Umbilical cord (tissue), 2 donors: ENCODE data around the gene GPM6B. TPM values are rescaled to one million over a fixed set of nuclear protein-coding genes. Genes with fewer than 3 reads are reported as not detected.

Experiments
- DNase-seq: peaks from one replicate; pipeline ENCODE4 v3.0.0-alpha.2; 2015; ENCODE audit warnings: low spot score
- total RNA-seq: library from RNA; depleted of rRNA; stranded (reverse); fragments of >200 nt; gene quantifications from one replicate; pipeline ENCODE4 v1.2.3, GENCODE V29; 2014; ENCODE audit warnings: low replicate concordance; ENCODE audit not compliant: insufficient read depth

GPM6B gene
- total RNA-seq, 1 donor from 2014 or later, result 2.2 TPM

DNA sequence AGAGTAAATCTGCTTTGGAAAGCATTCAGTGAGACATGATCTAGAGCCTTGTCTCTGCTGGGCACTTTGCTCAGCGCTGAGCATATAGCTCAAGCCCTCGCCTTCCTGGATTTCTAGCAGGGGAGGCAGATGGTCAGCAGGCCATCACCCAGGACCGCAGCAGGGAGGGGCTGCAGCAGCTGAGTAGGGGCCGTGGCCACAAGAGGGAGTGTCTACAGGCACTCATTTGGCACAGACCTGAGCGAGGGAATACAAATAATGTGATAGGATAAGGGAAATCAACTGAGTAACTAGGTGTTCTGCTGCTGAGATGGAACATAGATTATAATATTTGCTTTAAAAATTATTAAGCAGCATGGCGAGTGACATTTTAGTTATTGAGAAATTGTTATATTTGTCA lies 52.1 kb downstream of the GPM6B start:
- DNase-seq, result peak; percentile 14

DNA sequence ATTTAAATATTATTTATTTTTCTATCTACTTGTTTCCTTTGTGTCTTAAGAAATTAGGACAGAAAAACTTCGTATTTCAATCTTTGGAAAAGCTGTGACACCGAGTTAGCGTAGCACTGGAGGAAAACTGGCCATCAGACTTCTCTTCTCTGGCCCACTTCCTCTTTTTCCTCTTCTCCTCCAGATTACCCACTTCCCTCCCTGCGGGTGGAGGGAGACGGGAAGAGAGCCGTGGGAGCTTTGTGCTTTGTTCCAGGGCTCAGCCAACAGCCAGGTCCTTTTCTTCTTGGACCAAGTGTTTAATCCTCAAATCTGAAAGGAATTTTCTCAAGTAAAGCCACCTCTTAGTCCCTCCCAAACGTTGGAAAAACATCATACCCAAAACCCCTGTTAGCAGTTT lies 52.6 kb downstream of the GPM6B start:
- DNase-seq, result peak; percentile 12

DNA sequence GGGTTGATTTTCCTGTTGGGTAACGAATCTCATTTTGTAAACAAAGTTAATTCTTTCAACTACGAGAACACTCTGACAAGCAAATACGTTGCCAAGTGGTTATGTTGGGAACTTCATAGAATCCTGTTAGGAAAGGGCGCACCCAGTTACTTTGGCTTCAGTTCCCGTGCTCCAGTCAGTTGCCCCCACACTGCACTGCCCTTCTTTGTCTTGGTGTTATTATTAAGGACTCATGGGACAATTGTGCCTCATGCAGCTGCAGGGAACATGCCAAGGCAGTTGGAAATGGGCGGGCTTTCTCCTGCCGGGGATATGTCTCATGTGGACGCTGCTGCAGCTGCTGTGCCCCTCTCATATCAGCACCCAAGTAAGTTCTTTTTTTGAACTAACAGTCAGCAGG lies 53.4 kb downstream of the GPM6B start:
- peak; percentile 1 for DNase-seq

GRCh38 chrX:13761606-13762414 lies 55.1 kb downstream of the GPM6B start:
- DNase-seq, result peak; percentile 13

DNA sequence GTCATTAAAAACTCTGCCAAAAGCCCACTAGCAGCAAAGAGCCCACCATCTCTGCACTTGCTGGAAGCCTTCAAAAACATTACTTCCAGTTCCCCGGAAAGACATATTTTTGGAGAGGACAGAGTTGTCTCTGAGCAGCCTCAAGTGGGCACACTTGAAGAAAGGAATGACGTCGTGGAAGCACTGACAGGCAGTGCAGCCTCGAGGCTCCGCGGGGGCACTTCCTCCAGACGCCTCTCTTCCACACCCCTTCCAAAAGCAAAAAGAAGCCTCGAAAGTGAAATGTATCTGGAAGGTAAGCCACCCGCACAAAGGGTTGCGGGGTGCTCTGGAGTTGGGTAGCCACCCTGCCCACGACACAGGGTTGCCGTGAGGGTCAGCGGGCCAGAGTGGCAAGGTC lies 56.5 kb downstream of the GPM6B start:
- no peak for DNase-seq

- DNase-seq, result peak; percentile 5
Measured at GRCh38 chrX:13759152-13759718, 57.7 kb downstream of the GPM6B start.

DNA sequence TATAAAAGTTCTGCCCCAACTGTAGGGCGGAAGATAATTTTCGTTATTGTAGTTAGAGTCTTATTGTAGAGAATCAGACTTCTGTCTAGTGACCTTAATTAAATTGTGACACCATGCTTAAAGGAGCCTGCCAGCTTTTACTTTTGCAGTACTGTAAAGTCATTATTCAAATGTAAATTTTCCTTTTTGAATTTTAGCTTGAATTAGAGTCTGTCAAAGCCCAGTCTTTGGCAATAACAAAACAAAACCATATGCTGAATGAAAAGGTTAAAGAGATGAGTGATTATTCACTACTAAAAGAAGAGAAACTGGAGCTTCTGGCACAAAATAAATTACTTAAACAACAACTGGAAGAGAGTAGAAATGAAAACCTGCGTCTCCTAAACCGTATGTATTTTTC lies 60.5 kb downstream of the GPM6B start:
- DNase-seq, result no peak

GRCh38 chrX:13755254-13755653 lies 61.6 kb downstream of the GPM6B start:
- no peak for DNase-seq

DNA sequence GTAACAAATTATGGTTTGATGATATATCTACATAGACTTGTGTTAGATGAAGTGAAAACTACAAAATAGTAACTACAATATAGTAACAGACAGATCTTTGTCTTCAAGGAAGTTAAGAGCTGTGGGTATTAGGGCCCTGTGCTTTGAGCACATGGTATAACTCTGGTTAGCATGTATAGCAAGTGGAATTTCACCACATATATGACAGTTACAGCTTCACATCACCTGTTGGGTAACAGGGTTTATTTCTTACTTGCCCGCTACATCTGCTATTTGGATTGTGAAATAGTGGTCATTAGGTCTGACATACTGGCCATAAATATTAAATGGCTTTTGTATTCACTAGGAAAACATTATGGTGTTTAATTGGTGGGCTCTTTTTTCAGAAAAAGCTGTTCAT lies 62.1 kb downstream of the GPM6B start:
- no peak for DNase-seq

DNA sequence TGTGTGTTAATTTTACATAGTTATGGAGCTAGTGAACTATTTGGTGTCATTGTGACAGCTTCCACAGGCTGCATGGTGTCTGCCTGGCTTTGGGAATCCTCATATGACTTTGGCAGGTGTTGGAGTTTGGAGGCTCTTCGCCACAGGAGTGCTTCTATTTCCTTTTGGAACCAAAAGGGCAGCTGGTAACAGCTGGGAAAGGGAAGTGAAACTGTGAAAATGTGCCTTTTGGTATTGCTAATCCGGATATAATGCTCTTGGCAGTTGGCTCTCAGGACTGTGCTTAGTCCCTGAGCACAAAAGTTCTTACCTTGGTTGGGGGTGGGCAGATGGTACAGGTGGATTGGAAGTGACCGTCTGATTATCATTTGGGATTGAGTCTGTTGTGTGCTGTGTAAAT lies 64.2 kb downstream of the GPM6B start:
- DNase-seq, result no peak

- no peak for DNase-seq
Measured at GRCh38 chrX:13752141-13752540, 64.8 kb downstream of the GPM6B start.

DNA sequence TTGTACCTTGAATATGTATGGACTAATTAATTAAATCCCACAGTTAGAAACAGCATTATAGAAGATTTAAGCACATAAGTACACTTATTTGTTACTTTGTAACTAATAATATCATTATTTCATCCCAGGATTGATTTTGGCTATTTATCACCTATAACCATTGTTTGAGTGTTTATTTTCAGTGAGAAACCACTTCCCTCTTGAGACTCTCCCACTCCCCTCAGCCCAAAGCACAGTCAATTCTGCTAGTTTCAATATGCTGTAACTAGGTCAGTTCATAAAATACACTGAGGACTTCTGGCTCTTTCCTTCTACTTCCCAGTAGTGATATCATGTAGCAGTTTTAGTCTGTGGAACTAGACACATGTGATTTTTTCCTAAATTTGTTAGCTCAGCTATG lies 66.1 kb downstream of the GPM6B start:
- no peak for DNase-seq

DNA sequence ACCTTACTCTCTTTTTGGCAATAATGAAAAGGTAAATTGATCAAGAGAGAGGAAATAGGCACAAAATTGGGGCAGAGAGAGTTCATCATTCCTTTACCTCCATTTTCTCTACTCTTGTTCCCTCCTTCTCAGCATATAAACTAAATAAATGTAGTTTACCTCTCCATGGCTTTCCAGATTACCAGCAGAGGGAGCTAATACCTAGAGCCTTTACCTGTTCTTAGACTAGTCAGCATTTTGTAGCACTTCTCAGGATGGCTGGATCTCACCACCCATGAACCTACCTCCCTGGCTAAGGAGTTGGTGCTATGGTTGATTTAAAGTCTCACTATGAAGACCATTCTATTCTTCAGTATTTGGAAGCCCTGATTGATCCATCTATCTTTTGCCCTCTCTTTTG lies 66.7 kb downstream of the GPM6B start:
- DNase-seq, result peak; percentile 30

- no peak for DNase-seq
Measured at GRCh38 chrX:13748486-13748885, 68.4 kb downstream of the GPM6B start.

DNA sequence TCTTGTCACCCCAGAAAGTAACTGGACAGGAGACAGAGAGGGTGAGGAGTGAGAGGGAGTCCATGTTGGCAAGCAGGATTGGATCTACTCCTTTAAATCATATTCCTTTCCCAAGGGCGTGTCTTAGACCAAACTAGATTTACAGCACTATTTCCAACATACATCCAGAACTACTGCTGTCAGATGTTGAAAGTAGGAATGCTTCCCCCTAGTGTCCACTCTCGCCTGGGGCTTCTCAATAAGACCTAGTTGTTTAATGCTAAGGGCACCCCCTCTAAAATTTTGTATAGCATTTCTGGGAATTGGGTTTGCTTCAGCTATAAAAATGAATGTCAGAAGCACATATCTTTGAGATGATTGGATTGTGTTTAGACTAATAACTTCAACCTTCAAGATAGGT lies 69.1 kb downstream of the GPM6B start:
- peak; percentile 44 for DNase-seq

DNA sequence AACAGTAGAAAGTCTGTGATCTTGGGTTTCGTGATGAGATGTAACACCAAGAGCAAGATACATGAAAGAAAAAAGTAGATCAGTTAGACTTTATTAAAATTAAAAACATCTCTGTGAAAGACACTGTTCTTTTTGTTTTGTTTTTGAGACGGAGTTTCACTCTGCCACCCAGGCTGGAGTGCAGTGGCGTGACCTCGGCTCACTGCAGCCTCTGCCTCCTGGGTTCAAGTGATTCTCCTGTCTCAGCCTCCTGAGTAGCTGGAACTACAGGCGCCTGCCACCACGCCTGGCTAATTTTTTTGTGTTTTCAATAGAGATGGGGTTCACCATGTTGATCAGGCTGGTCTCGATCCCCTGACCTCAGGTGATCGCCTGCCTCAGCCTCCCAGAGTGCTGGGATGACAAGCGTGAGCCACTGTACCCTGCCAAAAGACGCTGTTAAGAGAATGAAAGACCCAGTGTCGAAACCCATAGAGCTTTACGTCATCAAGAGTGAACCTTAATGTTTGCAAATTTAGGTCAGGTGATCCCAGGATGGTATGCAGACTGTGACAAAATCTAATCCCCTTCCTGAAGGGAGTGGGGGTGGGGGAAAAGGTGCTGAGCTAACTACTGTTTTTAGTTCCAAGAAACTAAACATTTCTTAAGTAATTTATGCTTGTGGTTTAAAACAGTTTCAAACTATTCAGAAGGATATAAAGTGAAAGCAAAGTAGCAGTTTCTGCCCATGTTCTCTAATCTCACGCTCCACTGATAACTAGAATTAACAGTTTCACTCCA lies 74.3 kb downstream of the GPM6B start:
- DNase-seq, result no peak

DNA sequence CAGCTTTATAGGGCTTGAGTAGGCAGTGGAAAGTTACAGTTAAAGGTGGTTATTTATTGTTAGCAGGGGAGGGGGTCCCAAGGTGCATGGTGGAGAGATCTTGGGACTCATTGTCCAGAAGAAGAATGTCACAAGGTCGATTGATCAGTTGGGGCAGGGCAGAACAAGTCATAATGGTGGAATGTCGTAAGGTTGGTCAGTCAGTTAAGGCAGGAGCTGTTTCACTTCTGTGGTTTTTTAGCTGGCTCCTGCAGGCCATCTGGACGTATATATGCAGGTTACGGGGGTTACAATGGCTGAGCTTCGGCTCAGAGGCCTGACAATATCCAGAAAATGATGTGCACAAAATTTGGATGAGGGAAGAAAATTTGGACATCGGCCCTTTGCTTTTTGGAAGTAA lies 75.2 kb downstream of the GPM6B start:
- no peak for DNase-seq

GRCh38 chrX:13734278-13735172 lies 82.4 kb downstream of the GPM6B start, which contains the start of the genes OFD1 and TRAPPC2:
Gene OFD1, plus strand, starts transcription at chrX:13734748. Its CDS starts 324 bp downstream, at chrX:13735072.
Gene TRAPPC2, minus strand, starts transcription at chrX:13734620. Its CDS starts 14,657 bp downstream, at chrX:13719963.
- DNase-seq, result peak; percentile 96

DNA sequence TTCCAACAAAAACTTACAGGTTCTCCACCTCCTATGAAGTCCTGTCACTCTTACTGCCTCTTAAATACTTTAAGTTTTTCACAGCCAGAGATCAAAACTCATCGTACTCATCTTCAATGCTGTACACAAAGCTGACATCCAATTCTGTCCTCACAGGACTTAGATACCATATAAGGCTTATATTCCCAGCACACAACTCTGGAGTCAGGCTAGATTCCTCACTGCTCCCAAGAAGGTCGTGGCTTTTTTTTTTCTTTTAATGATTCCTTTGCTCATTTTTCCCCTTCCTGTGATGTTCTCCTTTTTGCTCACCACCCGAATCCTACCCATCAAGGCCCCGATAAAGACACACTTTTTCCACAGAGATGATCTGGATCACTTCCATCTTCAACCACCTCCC lies 83.4 kb downstream of the GPM6B start:
- DNase-seq, result peak; percentile 3

GRCh38 chrX:13732246-13733067 lies 84.4 kb downstream of the GPM6B start:
- DNase-seq, result no peak
